GM18868 (cell line): ENCODE measurements around the gene PPP1R37.

Experiments
- ATAC-seq: cut with Tn5 transposase; IDR thresholded peaks from one replicate; pipeline ENCODE4 v1.9.1; 2021; ENCODE audit warnings: mild to moderate bottlenecking, moderate library complexity; ENCODE audit not compliant: unreplicated experiment

The PPP1R37 gene

GRCh38 chr19:45150751-45151281 lies 57.8 kb downstream of the PPP1R37 start:
- ATAC-seq: no peak

GRCh38 chr19:45151320-45151719 lies 58.3 kb downstream of the PPP1R37 start:
- no peak for ATAC-seq

- no peak for ATAC-seq
These were observed 59.0 kb downstream of the PPP1R37 start for GRCh38 chr19:45151821-45152503.

- ATAC-seq: no peak
These were observed 59.7 kb downstream of the PPP1R37 start for GRCh38 chr19:45152504-45153338.

GRCh38 chr19:45153339-45154063 lies 60.5 kb downstream of the PPP1R37 start:
- no peak for ATAC-seq

GRCh38 chr19:45154064-45154827 lies 61.3 kb downstream of the PPP1R37 start:
- ATAC-seq: no peak

- ATAC-seq: no peak
These were observed 63.1 kb downstream of the PPP1R37 start for GRCh38 chr19:45156011-45156630.

- no peak for ATAC-seq
These were observed 63.8 kb downstream of the PPP1R37 start for GRCh38 chr19:45156751-45157150.

- no peak for ATAC-seq
These were observed 65.7 kb downstream of the PPP1R37 start for GRCh38 chr19:45158503-45159209.

- ATAC-seq: no peak
These were observed 66.4 kb downstream of the PPP1R37 start for GRCh38 chr19:45159210-45159970.

- no peak for ATAC-seq
These were observed 67.0 kb downstream of the PPP1R37 start for GRCh38 chr19:45159971-45160324.

GRCh38 chr19:45160870-45161737 lies 68.1 kb downstream of the PPP1R37 start, which contains the start of gene NKPD1:
Gene NKPD1, minus strand, starts transcription at chr19:45160982. Its CDS starts 832 bp downstream, at chr19:45160150.
- ATAC-seq: no peak

GRCh38 chr19:45161738-45162607 lies 69.0 kb downstream of the PPP1R37 start:
- ATAC-seq: no peak

- ATAC-seq: no peak
These were observed 69.7 kb downstream of the PPP1R37 start for GRCh38 chr19:45162608-45163143.

GRCh38 chr19:45163156-45163555 lies 70.2 kb downstream of the PPP1R37 start:
- ATAC-seq: no peak

GRCh38 chr19:45163751-45164460 lies 70.9 kb downstream of the PPP1R37 start:
- ATAC-seq: no peak
